Measurements from ENCODE around the gene CD164L2.
"Not testable (repeated sequence)": the region's sequence is repeated elsewhere in the genome, so short reads cannot be mapped to it uniquely, and the experiment has no call there.

Gene CD164L2

DNA sequence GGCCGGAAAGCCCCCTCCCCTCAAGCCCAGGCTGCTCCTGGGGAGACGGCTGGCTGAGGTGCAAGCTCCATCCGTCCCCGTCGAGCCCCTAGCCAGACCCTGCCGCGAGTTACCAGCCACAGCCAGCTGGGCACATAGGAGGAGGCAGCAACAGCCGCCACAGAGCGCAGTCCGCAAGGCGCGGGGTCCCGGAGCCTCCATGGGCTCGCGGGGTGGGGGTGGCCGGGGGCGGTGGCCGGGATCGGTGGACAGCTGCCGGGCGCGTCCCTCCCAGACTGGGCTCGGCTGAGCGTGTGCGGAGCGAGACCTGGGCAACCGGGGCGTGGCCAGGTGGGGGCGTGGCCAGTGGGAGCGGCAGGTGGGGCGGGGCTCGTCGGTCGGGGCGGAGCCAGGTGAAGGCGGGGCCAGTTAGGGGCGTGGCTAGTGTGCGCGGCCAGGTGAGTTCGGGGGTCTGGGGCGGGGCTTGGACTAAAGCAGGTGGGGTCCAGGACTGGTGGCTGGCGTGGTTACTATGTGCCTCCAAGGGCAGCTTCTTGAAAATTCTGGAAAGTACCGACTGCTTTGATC lies at the start of gene CD164L2:
CD164L2 (minus strand) TSS at position 295 of the 567 bp plus-strand sequence; CDS start at position 201, 94 bp downstream.
- Histone ChIP-seq H3K27me3 (ENCODE audit: insufficient read depth, low read length) (no peaks in the 10 kb centered on the region), H3K4me3 (ENCODE audit: low read depth, low read length) (no peak within 1 kb of the TSS), H3K4me1 (ENCODE audit: control insufficient read depth, insufficient read depth, low read length, unreplicated experiment) (no peaks in the 10 kb centered on the region), H2AFZ (ENCODE audit: low read length, unreplicated experiment) (no peak within 1 kb of the TSS), H3K79me2 (ENCODE audit: control insufficient read depth, insufficient read depth, low read length, unreplicated experiment) (no peaks in the 10 kb centered on the region), H3K36me3 (ENCODE audit: insufficient read depth, low read length) (no peaks in the 10 kb centered on the region), H3K27ac (ENCODE audit: low read depth, low read length) (no peak within 1 kb of the TSS)

DNA sequence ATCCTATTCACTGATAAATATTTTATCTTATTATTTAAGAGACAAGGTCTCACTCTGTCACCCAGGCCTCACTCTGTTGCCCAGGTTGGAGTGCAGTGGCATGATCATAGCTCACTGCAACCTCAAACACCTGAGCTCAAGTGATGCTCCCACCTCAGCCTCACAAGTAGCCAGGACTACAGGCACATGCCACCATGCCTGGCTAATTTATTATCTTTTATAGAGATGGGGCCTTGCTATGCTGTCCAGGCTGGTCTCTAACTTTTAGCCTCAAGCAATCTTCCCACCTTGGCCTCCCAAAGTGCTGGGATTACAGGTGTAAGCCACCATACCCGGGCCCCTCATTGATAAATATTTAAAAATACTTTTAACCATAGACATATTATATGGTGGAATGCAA lies 49.6 kb upstream of the CD164L2 start:
- H2AFZ ChIP-seq (ENCODE audit: low read length, unreplicated experiment); H3K27me3 ChIP-seq (ENCODE audit: insufficient read depth, low read length); H3K36me3 ChIP-seq (ENCODE audit: insufficient read depth, low read length); H3K27ac ChIP-seq (ENCODE audit: low read depth, low read length); H3K4me3 ChIP-seq (ENCODE audit: low read depth, low read length): not testable (repeated sequence)
- Histone ChIP-seq H3K79me2 (ENCODE audit: control insufficient read depth, insufficient read depth, low read length, unreplicated experiment) (peaks cover 69% of the 10 kb centered on the region), H3K4me1 (ENCODE audit: control insufficient read depth, insufficient read depth, low read length, unreplicated experiment) (peaks cover 44% of the 10 kb centered on the region)

DNA sequence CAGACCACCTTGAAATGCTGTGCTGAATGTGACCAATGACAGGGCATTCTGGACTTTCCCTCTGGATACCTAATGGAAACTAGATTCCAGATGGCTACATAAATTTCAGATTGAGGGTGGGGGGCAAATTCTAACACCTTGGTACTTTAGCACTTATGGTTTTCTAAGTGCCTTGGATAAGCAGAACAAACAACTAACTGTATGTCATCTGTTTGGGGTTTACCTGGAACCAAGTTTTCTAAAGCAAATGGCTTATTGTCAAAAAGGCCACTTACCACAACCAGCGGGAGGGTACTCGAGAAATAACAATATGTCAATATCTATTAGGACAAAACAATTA lies 48.4 kb upstream of the CD164L2 start:
- Histone ChIP-seq H3K27ac (ENCODE audit: low read depth, low read length) (no peak overlapping the region), H3K36me3 (ENCODE audit: insufficient read depth, low read length) (peaks cover 3% of the 10 kb centered on the region; the same call in 1 of the 2 replicates), H3K4me3 (ENCODE audit: low read depth, low read length) (no peak overlapping the region), H3K79me2 (ENCODE audit: control insufficient read depth, insufficient read depth, low read length, unreplicated experiment) (peaks cover 58% of the 10 kb centered on the region), H2AFZ (ENCODE audit: low read length, unreplicated experiment) (no peak overlapping the region), H3K27me3 (ENCODE audit: insufficient read depth, low read length) (no peaks in the 10 kb centered on the region), H3K4me1 (ENCODE audit: control insufficient read depth, insufficient read depth, low read length, unreplicated experiment) (peaks cover 32% of the 10 kb centered on the region)

DNA sequence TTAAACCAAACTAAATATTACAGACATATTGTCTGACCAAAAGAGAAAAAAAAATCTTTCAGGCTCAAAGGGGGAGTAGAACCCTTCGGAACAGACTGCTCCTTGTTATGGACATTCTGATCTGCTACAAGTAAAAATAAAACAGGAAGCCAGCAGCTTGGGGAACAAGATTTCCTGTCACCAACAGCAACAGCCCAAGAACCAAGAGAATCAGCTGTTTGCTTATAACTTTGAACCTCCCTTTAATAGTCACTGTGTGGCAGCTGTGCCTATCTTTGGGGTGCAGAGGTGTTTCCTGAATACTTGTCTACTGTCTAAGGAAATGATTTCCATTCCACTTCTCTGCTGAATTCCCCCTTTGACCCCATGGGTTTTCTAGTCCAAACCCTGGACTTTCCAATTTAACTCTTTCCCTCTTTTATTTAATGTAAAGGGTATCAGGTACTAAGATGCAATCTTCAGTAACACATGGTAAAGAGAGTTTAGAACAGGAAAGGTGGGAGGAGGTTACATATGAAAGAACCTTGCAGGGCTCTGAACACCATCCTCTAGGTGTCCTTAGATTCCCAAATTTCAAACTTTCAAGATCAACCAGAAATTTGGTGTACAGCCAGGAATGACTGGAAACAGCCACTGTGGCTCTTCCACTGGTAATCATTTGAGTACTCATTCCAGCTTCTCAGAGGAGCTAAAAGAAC lies 47.9 kb upstream of the CD164L2 start:
- peaks cover 53% of the 10 kb centered on the region for H3K79me2 ChIP-seq (ENCODE audit: control insufficient read depth, insufficient read depth, low read length, unreplicated experiment)

DNA sequence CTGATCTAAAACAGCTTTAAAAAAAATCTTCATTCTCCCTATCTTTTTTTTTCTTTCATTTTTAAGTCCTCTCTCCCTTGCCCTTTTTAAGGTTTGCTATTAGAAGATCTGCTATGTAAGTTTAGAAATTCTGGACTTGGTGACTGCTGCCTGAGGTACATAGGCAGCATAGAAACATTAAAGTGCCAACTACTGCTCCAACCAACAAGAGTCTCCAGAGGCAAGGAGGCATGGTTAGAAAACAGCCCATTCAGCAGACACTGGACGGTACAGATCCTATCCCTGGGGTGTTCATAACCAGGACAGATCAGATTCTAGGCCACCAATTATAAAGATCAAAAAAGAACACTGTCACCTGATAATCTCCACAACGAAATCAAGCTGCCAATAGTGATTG lies 45.9 kb upstream of the CD164L2 start:
- H3K79me2 ChIP-seq (ENCODE audit: control insufficient read depth, insufficient read depth, low read length, unreplicated experiment) = peaks cover 45% of the 10 kb centered on the region
- no peaks in the 10 kb centered on the region for H3K27me3 ChIP-seq (ENCODE audit: insufficient read depth, low read length)
- H3K4me3 ChIP-seq (ENCODE audit: low read depth, low read length) = no peak overlapping the region
- H3K27ac ChIP-seq (ENCODE audit: low read depth, low read length) = no peak overlapping the region
- H3K4me1 ChIP-seq (ENCODE audit: control insufficient read depth, insufficient read depth, low read length, unreplicated experiment) = peaks cover 25% of the 10 kb centered on the region
- no peak overlapping the region for H2AFZ ChIP-seq (ENCODE audit: low read length, unreplicated experiment)
- H3K36me3 ChIP-seq (ENCODE audit: insufficient read depth, low read length) = peaks cover 3% of the 10 kb centered on the region; the same call in 1 of the 2 replicates

More for the DNA sequence above, 47.9 kb upstream of the CD164L2 start:
- no peak overlapping the region for H3K4me3 ChIP-seq (ENCODE audit: low read depth, low read length)
- H2AFZ ChIP-seq (ENCODE audit: low read length, unreplicated experiment) = no peak overlapping the region
- H3K27ac ChIP-seq (ENCODE audit: low read depth, low read length) = 0 out of 2 replicates have a peak overlapping the region, but pooled peaks have one; percentile 8
- peaks cover 27% of the 10 kb centered on the region for H3K4me1 ChIP-seq (ENCODE audit: control insufficient read depth, insufficient read depth, low read length, unreplicated experiment)
- H3K27me3 ChIP-seq (ENCODE audit: insufficient read depth, low read length) = no peaks in the 10 kb centered on the region
- H3K36me3 ChIP-seq (ENCODE audit: insufficient read depth, low read length) = peaks cover 3% of the 10 kb centered on the region; the same call in 1 of the 2 replicates

DNA sequence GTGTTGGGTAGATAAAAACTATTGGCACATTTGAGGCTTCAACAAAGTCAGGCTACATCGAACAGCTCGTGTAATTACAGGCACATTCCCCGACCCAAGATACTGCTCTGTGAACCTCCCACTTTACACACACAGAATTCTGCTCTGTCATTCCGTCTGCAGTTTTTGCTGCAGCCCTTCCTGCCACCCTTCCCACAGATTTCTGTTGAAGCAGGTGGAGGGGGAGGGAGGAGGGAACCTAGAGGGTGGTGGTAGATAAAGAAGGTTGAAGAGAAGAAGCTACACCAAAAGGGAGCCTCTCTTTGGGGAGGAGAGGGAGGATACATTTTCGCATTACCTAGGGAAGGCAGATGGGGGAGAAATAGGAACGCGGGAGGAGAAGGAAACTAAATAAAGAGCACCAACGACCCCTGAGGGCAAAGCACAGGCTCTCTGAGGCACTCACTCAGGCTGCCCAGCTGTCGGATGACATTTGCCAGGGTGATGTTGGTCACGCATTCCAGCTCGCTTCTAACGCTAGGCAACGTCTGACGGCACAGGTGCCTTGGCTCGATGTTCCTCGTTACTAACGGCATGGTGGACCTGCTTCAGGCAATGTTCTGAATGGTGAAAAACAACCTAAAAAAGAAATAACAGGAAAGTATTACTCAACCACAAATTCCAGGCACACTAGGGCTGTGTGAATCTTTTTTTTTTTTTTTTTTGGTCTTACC lies 45.3 kb upstream of the CD164L2 start:
- no peaks in the 10 kb centered on the region for H3K27me3 ChIP-seq (ENCODE audit: insufficient read depth, low read length)
- H3K27ac ChIP-seq (ENCODE audit: low read depth, low read length) = no peak overlapping the region
- H3K4me1 ChIP-seq (ENCODE audit: control insufficient read depth, insufficient read depth, low read length, unreplicated experiment) = peaks cover 25% of the 10 kb centered on the region
- no peak overlapping the region for H3K4me3 ChIP-seq (ENCODE audit: low read depth, low read length)
- peaks cover 3% of the 10 kb centered on the region; the same call in 1 of the 2 replicates for H3K36me3 ChIP-seq (ENCODE audit: insufficient read depth, low read length)
- no peak overlapping the region for H2AFZ ChIP-seq (ENCODE audit: low read length, unreplicated experiment)
- peaks cover 44% of the 10 kb centered on the region for H3K79me2 ChIP-seq (ENCODE audit: control insufficient read depth, insufficient read depth, low read length, unreplicated experiment)

DNA sequence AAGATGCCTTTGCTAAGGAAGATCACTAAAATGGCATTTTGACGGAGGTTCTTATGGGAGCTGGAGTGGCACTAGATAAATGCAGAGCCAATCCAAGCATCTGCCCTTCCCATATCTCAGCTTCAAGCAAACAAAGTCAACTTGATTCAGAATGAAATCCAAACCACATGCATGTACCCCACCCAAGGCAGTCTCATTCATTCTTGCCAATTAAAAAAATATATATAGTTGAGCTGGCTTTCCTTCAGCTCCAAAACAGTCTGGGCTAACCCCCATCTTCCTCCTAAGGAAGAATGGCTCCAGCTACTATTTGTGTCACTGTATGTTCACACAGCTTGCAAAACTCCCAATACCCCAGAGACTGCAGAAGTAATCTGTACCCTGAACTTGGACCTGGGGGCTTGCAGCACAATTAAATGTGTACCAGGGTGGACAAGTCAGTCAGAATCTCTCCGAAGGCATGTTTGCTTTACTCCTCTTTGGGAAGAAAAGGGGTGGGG lies 44.7 kb upstream of the CD164L2 start:
- Histone ChIP-seq H3K27ac (ENCODE audit: low read depth, low read length) (no peak overlapping the region), H3K36me3 (ENCODE audit: insufficient read depth, low read length) (peaks cover 3% of the 10 kb centered on the region; the same call in 1 of the 2 replicates), H3K4me1 (ENCODE audit: control insufficient read depth, insufficient read depth, low read length, unreplicated experiment) (peaks cover 25% of the 10 kb centered on the region), H3K27me3 (ENCODE audit: insufficient read depth, low read length) (no peaks in the 10 kb centered on the region), H2AFZ (ENCODE audit: low read length, unreplicated experiment) (no peak overlapping the region), H3K79me2 (ENCODE audit: control insufficient read depth, insufficient read depth, low read length, unreplicated experiment) (peaks cover 39% of the 10 kb centered on the region), H3K4me3 (ENCODE audit: low read depth, low read length) (no peak overlapping the region)

DNA sequence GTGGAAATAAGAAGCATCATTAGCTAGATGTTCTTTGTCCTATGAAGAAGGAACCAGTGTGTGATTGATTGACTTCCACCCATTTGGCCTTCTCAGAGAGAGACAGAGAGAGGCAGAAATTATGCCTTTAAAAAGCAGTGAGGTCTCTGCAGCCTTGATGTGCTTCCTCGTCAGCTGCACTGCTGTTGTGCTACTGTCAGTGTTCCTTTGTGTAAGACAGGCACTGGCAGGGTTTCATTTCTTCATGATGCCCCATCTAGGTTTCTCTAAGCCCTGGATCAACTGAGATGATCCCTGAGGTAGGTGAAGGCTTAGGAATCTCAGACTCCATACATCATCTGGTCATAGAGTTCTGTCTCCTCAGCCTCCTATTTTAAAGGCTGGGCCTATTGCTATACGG lies 44.2 kb upstream of the CD164L2 start:
- H3K79me2 ChIP-seq (ENCODE audit: control insufficient read depth, insufficient read depth, low read length, unreplicated experiment) = peaks cover 42% of the 10 kb centered on the region
- no peak overlapping the region for H3K27ac ChIP-seq (ENCODE audit: low read depth, low read length)

DNA sequence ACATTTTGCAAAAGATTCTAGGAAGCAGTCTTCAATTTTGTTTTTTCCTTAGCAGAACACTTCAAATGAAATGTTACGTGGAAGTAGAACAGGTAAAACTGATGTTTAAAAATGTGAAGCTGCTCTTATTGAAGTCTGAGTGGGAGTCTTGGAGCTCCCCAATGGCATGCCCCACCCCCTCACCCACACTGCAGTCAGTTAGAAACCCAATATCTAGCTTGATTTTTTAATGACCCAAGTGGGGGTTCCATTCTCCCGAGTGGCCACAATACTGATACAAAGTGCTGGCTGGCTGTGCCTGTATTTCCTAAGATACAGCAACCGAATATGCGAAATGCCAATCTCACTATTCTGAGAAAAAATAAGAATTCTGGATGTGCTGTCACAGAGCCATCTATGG lies 40.6 kb upstream of the CD164L2 start:
- H3K27ac ChIP-seq (ENCODE audit: low read depth, low read length) = no peak overlapping the region
- H3K4me1 ChIP-seq (ENCODE audit: control insufficient read depth, insufficient read depth, low read length, unreplicated experiment) = peaks cover 16% of the 10 kb centered on the region
- peaks cover 3% of the 10 kb centered on the region; the same call in 1 of the 2 replicates for H3K36me3 ChIP-seq (ENCODE audit: insufficient read depth, low read length)
- no peaks in the 10 kb centered on the region for H3K27me3 ChIP-seq (ENCODE audit: insufficient read depth, low read length)
- no peak overlapping the region for H3K4me3 ChIP-seq (ENCODE audit: low read depth, low read length)
- no peak overlapping the region for H2AFZ ChIP-seq (ENCODE audit: low read length, unreplicated experiment)
- H3K79me2 ChIP-seq (ENCODE audit: control insufficient read depth, insufficient read depth, low read length, unreplicated experiment) = peaks cover 31% of the 10 kb centered on the region

More for the DNA sequence above, 44.2 kb upstream of the CD164L2 start:
- H3K4me3 ChIP-seq (ENCODE audit: low read depth, low read length) = no peak overlapping the region
- H2AFZ ChIP-seq (ENCODE audit: low read length, unreplicated experiment) = no peak overlapping the region
- peaks cover 25% of the 10 kb centered on the region for H3K4me1 ChIP-seq (ENCODE audit: control insufficient read depth, insufficient read depth, low read length, unreplicated experiment)
- H3K27me3 ChIP-seq (ENCODE audit: insufficient read depth, low read length) = no peaks in the 10 kb centered on the region
- peaks cover 3% of the 10 kb centered on the region; the same call in 1 of the 2 replicates for H3K36me3 ChIP-seq (ENCODE audit: insufficient read depth, low read length)

DNA sequence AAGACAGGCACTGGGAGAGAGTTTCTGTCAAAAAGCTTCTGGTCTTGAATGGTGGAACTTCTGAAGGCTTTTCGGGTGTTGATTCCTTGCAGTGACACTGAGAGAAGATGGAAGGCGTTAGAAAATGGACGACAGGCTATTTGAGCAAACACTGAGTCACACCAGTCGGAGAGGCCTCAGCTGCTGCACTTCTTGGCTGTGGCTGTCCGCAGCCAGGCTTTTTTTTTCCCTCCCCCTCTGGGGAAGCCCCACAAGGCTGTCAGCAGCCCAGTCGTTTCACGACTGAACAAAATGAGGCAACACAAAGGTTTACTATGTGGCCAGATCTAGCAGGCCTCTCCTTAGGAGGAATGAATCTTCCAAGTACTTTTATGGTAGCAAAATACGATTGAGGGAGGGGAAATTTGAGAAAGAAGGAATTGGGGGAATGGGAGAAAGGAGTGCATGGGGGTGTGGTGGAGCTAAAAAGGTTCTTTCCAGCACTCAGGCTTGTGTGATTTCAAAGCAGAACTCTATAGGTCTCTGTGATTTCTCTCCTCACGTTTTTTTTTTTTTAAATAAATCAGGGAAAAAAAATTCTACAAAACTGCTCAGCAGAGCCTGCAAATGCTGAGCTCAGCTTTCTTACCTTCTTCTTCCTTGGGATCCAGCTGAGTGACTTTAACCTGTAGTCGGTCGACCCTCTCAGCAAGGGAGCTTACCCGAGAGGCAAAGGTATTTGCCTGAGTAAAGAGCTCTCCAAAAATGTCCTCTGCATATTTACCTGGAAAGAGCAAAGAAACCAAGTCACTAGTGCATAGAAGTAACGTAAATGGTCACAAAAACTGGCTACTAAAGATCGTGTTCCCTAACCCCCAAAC lies 35.4 kb upstream of the CD164L2 start:
- Histone ChIP-seq H2AFZ (ENCODE audit: low read length, unreplicated experiment) (peak overlapping the region; percentile 53), H3K36me3 (ENCODE audit: insufficient read depth, low read length) (peaks cover 25% of the 10 kb centered on the region), H3K4me3 (ENCODE audit: low read depth, low read length) (no peak overlapping the region), H3K27me3 (ENCODE audit: insufficient read depth, low read length) (no peaks in the 10 kb centered on the region), H3K4me1 (ENCODE audit: control insufficient read depth, insufficient read depth, low read length, unreplicated experiment) (peaks cover 19% of the 10 kb centered on the region), H3K79me2 (ENCODE audit: control insufficient read depth, insufficient read depth, low read length, unreplicated experiment) (peaks cover 19% of the 10 kb centered on the region), H3K27ac (ENCODE audit: low read depth, low read length) (peak overlapping the region; percentile 81)

Measured in ACC112 (cell line).